Measurements from ENCODE around the gene ZFAND3. TPM values are rescaled to one million over a fixed set of nuclear protein-coding genes. Genes with fewer than 3 reads are reported as not detected.

The ZFAND3 gene
- total RNA-seq, 1 donor from 2014 or later: 76.0 TPM

- no peak for DNase-seq
- intact Hi-C loops (cut with DNase I): no loop called here
- peak; percentile 62 for ATAC-seq (ENCODE audit: poor library complexity)
Measured at GRCh38 chr6:38143191-38144150, 323.9 kb downstream of the ZFAND3 start.

GRCh38 chr6:38144365-38144945 lies 324.9 kb downstream of the ZFAND3 start:
- intact Hi-C loops (cut with DNase I): no loop called here
- ATAC-seq (ENCODE audit: poor library complexity): no peak
- DNase-seq: no peak

- ATAC-seq (ENCODE audit: poor library complexity) (no peak), DNase-seq (no peak)
- intact Hi-C loops (cut with DNase I): no loop called here
Measured at GRCh38 chr6:38146021-38146733, 326.6 kb downstream of the ZFAND3 start.

GRCh38 chr6:38146734-38147027 lies 327.2 kb downstream of the ZFAND3 start:
- DNase-seq (no peak), ATAC-seq (ENCODE audit: poor library complexity) (no peak)
- intact Hi-C loops (cut with DNase I): no loop called here

GRCh38 chr6:38148606-38149005 lies 329.1 kb downstream of the ZFAND3 start:
- ATAC-seq (ENCODE audit: poor library complexity) (no peak), DNase-seq (no peak)
- intact Hi-C loops (cut with DNase I): no loop called here

- ATAC-seq (ENCODE audit: poor library complexity) (no peak), DNase-seq (no peak)
- intact Hi-C loops (cut with DNase I): no loop called here
Measured at GRCh38 chr6:38149531-38149930, 330.0 kb downstream of the ZFAND3 start.

- no peak for ATAC-seq (ENCODE audit: poor library complexity)
- no peak for DNase-seq
Measured at GRCh38 chr6:38150021-38150420, 330.5 kb downstream of the ZFAND3 start.

GRCh38 chr6:38150681-38151296 lies 331.3 kb downstream of the ZFAND3 start:
- no peak for DNase-seq

More at GRCh38 chr6:38150021-38150420, 330.5 kb downstream of the ZFAND3 start:
- intact Hi-C loops (cut with DNase I): no loop called here

GRCh38 chr6:38151580-38152500 lies 332.3 kb downstream of the ZFAND3 start:
- ATAC-seq (ENCODE audit: poor library complexity): no peak
- no peak for DNase-seq
- intact Hi-C loops (cut with DNase I): no loop called here

More at GRCh38 chr6:38150681-38151296, 331.3 kb downstream of the ZFAND3 start:
- no peak for ATAC-seq (ENCODE audit: poor library complexity)
- intact Hi-C loops (cut with DNase I): no loop called here

GRCh38 chr6:38152620-38153019 lies 333.1 kb downstream of the ZFAND3 start:
- ATAC-seq (ENCODE audit: poor library complexity) (no peak), DNase-seq (no peak)
- intact Hi-C loops (cut with DNase I): no loop called here

- no peak for DNase-seq
- intact Hi-C loops (cut with DNase I): no loop called here
- no peak for ATAC-seq (ENCODE audit: poor library complexity)
Measured at GRCh38 chr6:38153076-38153797, 333.7 kb downstream of the ZFAND3 start.

- DNase-seq (no peak), ATAC-seq (ENCODE audit: poor library complexity) (peak; percentile 12)
- intact Hi-C loops (cut with DNase I): no loop called here
Measured at GRCh38 chr6:38153798-38154345, 334.3 kb downstream of the ZFAND3 start.

GRCh38 chr6:38154731-38155130 lies 335.2 kb downstream of the ZFAND3 start:
- DNase-seq: no peak
- intact Hi-C loops (cut with DNase I): no loop called here
- ATAC-seq (ENCODE audit: poor library complexity): no peak

- intact Hi-C loops (cut with DNase I): no loop called here
- no peak for DNase-seq
- ATAC-seq (ENCODE audit: poor library complexity): peak; percentile 35
Measured at GRCh38 chr6:38155144-38155543, 335.6 kb downstream of the ZFAND3 start.

GRCh38 chr6:38155621-38156204 lies 336.2 kb downstream of the ZFAND3 start:
- DNase-seq (no peak), ATAC-seq (ENCODE audit: poor library complexity) (no peak)
- intact Hi-C loops (cut with DNase I): no loop called here

- ATAC-seq (ENCODE audit: poor library complexity) (no peak), DNase-seq (no peak)
- intact Hi-C loops (cut with DNase I): no loop called here
Measured at GRCh38 chr6:38156818-38157565, 337.5 kb downstream of the ZFAND3 start.

Measured in Right ventricle myocardium superior (tissue), 1 donor.